SKM-1 (cell line): ENCODE results near the gene VDR.

Experiments
- DNase-seq: peaks from one replicate; lab custom pipeline; 2025; ENCODE audit not compliant: unreplicated experiment; lab: John Stamatoyannopoulos, UW

VDR gene

DNA sequence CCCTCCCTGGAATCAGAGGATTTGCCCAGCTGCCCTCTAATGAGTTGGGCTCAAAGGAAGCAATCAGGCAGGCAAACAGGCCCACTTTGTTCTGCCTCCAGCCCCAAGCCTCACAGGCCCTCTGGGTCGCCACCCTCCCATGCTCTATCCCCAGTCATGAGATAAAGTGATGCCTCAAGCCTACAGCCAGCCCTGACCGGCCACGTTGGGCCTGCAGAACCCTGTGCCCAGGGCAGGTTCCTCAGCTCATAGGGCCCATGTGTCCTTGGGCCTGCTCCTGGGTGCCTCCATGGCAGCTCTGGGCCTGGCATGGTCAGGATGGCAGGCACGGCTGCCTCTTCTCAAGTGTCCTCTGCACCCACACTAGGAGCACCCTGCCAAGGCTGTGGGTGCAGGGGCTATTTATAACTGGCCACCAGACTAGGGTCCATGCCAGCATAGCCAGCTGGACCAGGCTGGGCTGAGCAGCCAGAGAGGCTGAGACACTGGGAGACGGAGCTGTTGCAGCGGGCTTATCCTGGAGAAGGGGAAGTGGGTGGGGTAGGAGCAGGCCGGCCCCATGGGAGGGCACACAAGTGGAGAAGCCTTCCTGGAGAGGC, 105.3 kb downstream of the VDR start:
- no peak for DNase-seq

DNA sequence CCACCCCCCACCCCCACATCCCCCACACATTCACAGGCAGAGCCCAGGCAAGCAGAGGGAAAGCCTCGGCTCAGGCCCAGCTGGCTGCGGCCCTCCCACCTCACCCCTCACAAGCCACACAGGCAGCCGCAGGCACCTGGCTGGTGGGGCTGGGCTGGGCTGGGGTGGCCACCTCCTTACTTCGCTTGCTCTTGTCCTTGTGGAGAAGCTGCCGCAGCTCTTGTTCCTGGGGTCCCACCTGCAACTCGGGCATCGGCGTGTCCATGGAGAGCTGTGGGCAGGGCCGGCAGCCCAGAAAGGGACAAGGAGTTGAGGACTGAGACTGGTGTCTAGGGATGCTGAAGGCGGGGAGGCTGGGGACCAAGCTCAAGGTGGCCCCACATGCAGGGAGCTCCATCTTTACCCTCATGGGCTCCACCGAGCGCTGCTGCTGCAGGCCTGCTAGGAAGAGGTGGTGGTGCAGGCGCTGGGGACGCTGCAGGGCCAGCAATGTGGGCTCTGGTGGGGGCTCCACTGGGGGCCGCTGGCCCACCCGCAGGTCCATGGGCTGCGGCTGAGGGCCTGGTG, 106.3 kb downstream of the VDR start:
- DNase-seq: no peak

DNA sequence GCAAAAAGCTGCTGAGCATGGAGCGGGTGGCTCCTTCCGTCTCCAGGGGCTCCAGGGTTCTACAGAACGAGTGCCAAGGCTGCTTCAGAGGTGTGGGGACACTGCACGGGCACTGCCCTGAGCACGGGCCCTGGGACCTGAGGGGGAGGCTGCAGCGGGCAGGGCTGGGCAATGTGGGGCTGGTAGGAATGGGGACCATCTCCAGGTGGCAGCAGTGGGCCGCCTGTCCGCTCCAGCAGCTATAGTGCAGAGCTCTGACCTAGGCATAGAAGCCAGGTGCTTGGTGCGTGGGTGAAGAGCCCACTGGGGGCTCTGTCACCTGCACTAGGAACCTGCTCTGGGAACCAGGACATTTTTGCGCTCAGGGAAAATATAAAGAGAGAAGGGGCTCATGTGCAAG, 107.4 kb downstream of the VDR start:
- no peak for DNase-seq

DNA sequence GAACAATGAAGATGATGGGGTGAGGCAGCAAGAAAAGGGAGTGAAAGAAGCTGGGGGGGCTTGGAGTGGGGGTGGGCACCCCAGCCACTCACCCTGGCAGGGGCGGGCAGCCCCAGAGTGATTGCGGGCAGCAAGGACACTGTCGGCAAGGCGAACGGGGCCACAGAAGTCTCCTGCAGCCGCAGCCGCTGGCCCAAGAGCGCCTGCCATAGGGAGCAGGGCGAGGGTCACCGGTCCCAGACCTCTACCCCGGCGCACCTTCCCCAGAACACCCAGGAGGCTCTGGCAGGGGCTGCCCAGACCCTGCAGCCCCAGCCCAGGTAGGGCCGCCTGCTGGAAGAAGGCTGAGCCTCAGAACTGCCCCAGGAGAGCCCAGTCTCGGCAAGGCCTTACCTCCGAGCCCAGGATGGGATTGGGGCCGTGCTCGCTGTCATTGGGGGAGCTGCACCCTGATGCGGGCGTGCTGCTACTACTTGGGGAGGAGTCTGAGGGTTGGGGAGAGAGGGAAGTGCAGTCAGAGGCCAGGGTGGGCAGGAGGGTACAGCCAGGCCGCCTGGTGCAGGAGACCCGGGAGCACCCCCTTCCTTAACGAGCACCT, 108.9 kb downstream of the VDR start:
- DNase-seq: no peak

DNA sequence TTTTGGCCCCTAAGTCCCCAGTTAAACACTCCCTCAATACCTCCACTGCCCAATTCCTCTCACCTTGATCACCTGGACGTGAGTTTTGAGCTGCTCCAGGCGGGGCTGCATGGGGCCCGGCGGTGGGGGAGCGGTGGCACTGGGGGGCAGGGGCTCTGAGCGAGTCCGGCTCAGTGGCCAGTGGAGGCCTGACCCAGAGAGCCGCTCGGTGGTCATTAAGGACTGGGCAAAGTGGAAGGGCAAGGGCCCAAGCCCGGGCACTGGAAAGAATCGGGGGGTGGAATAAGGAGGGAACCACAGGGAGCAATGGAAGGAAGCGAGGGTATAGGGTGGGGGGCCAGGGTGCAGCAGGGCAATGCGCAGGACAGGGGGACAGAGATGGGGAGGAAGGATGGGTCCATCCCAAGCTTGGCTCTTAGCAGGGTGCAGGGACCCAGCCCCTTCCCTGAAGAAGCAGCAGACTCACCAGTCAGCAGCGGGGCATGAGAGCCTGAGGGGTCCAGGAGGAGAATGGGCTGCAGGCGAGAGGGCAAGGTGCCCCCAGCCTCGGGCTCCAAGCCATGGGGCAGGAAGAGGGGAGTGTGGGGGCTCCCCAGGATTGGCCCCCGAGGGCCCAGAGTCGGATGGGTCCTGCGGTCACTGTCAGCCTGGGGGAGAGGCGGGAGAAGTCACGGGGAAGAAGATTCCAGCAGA, 109.5 kb downstream of the VDR start:
- DNase-seq: no peak

DNA sequence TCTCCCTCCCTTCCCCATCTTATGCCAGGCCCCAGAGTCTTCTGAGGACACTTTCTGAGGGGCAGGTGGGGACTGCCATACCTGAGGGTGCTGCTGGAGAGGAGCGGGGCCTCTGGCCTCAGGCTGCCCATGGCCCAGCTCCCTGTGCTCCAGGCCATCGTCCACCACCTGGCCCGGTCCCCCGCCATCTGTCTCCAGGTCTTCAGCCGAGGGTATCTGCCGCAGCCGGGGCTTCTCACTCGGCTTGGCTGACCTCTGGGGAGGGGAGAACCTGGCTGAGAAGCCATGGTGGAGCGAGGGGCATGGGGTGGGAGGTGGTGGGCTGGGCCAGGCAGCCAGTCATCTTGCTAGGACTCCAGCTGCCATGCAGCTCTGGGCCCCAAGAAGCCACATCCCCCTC, 110.1 kb downstream of the VDR start:
- DNase-seq: no peak

DNA sequence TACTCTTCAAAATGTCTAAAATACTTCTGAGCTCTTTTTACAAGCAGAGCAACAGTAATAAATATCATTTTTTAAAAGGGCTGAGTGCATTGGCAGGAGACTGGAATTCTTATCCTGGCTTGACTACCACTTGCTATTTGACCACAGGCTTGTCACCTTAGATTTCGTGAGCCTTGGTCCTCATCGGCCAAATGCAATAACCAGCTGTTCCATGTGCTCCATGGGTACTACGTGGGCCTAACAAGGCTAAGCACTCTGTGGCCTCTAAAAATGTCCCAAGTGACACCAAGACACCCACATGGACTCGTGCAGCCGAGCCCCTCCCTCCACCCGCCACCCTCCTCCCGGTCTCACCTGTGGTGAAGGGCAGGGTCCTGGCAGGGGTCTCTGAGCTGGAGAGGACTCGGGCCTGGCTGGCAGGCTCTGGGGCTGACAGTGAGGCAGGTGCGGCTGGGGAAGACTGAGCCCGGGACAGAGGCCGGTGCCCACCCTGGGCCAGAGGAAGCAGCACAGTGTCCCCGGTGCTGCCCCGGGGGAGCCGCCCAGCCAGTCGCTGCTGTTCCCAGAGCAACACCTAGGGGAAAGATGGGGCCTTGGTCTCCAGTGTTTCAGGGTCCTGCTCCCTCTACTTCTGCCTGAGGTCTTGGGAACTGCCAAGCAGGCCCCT, 111.6 kb downstream of the VDR start:
- no peak for DNase-seq

DNA sequence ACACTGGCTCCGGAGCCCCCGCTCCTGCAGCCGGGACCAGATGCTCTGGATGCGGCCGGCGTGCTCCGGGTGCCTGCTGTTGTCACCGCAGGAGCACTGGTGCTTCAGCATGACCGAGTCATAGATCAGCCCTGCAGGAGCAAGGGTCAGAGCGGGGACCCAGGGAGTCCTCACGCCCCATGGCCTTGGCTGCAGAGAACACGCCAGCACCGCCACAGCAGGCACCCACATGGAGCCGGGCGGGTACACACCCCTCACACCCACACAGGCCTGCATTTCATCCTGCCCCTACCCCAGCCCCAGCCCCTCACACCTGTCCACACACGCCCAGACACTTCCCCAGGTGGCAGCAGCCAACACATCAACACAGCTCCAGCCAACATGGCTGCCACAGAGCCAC, 112.9 kb downstream of the VDR start:
- DNase-seq: no peak
